Heart left ventricle (tissue), 13 donors: ENCODE measurements around the gene SOX8.

Source experiments
- POLR2A ChIP-seq, 2 donors: fragments of 450-650 bp; IDR thresholded peaks; one replicate each; pipeline ENCODE4 v1.6.1; 2017; ENCODE audit warnings: antibody characterized with exemption in 2 of 2, mild to moderate bottlenecking in 2 of 2, moderate library complexity in 2 of 2
- TF ChIP-seq, protein P1 (sequence below), 12 donors: fragments of 200-600 bp; sonication (generic) in 4 of 12; IDR thresholded peaks; one replicate each; pipeline versions ENCODE4 v1.5.0 to v1.8.0; 2018 to 2022; ENCODE audit warnings: antibody characterized with exemption in 12 of 12, mild to moderate bottlenecking in 5 of 12
- donor health status: ischemic (EF 13 %, LVEDD 7.1; RV severe dilation, severe dysfunction).
- donor health status: DM: no; HTN: yes; CAD: no.
- donor health status: DM: no; HTN: no; CAD: no.
- donor health status: ischemic (EF 25% LVEDD 6.9; RV normal size, moderate dysfunction).
- donor health status: ischemic (EF 25% LVEDD 5.7; RV mildly dilated, moderate dysfunction).
- donor health status: ischemic (EF 35%, LVEDD 5.7; RV mildly dilated, moderate dysfunction).
- donor health status: nonischemic (EF 11% LVEDD 7.7; RV severe dilation, severe dysfunction).
- donor health status: DM: yes; HTN: yes; CAD: no.
- donor health status: PGD.
- donor health status: ischemic (EF 29% LVEDD 5.4; RV normal size, mild dysfunction).
- donor health status: nonischemic (EF 23%, LVEDD 6.1; RV moderate dilation, normal function).

DNA sequence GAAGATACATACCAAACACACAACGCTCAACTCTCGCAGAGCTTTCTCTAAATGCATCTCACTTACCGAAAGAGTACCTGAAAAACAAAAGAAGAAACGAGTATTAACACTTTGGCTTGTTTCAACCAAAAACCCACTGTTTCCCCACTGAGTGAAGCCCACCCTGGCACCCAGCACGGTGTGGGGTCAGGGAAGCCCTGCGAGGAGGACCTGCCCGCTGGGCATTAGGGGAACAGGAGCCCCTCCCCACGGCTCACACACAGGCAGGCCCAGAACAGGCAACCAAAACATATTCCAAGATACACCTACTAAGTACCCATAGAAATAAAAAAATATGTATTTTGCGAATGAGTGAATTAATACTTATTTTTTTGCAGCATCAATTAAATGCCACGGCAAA, 47.4 kb upstream of the SOX8 start:
- TF ChIP-seq, protein P1, sequence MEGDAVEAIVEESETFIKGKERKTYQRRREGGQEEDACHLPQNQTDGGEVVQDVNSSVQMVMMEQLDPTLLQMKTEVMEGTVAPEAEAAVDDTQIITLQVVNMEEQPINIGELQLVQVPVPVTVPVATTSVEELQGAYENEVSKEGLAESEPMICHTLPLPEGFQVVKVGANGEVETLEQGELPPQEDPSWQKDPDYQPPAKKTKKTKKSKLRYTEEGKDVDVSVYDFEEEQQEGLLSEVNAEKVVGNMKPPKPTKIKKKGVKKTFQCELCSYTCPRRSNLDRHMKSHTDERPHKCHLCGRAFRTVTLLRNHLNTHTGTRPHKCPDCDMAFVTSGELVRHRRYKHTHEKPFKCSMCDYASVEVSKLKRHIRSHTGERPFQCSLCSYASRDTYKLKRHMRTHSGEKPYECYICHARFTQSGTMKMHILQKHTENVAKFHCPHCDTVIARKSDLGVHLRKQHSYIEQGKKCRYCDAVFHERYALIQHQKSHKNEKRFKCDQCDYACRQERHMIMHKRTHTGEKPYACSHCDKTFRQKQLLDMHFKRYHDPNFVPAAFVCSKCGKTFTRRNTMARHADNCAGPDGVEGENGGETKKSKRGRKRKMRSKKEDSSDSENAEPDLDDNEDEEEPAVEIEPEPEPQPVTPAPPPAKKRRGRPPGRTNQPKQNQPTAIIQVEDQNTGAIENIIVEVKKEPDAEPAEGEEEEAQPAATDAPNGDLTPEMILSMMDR (IDR thresholded peaks at IDR 0.05), result no peak
- TF ChIP-seq POLR2A (IDR thresholded peaks at IDR 0.05), result no peak
